MM.1S (cell line): ENCODE results near the gene CPN2.

ENCODE experiments used
- DNase-seq: peaks from one replicate; pipeline ENCODE4 v3.0.0-alpha.2; 2015
- H2AFZ ChIP-seq: fragments of 300-600 bp; sonication (generic); 2 replicates; pipeline ENCODE4 v1.6.0; 2016; ENCODE audit warnings: antibody characterized with exemption, low read length
- H3F3A ChIP-seq: fragments of 300-600 bp; sonication (generic); 2 replicates; pipeline ENCODE4 v1.6.1; 2016; ENCODE audit warnings: mild to moderate bottlenecking, antibody characterized with exemption, low read length, moderate library complexity, mixed read lengths; ENCODE audit not compliant: insufficient read depth
- H3K27ac ChIP-seq: fragments of 300-600 bp; sonication (generic); 2 replicates; pipeline ENCODE4 v1.5.1; 2016; ENCODE audit warnings: mild to moderate bottlenecking, low read length
- H3K27me3 ChIP-seq: fragments of 300-600 bp; sonication (generic); replicated peaks from 2 replicates; pipeline ENCODE4 v1.6.0; 2016; ENCODE audit warnings: low read length; ENCODE audit not compliant: insufficient read depth
- H3K36me3 ChIP-seq: fragments of 300-600 bp; sonication (generic); replicated peaks from 2 replicates; pipeline ENCODE4 v1.6.1; 2016; ENCODE audit warnings: mild to moderate bottlenecking, low read length, mixed read lengths; ENCODE audit not compliant: insufficient read depth
- H3K4me1 ChIP-seq: fragments of 300-600 bp; sonication (generic); 2 replicates; pipeline ENCODE4 v1.6.1; 2016; ENCODE audit warnings: low read length, mixed read lengths
- H3K4me2 ChIP-seq: fragments of 300-600 bp; sonication (generic); 2 replicates; pipeline ENCODE4 v1.6.0; 2016; ENCODE audit warnings: low read depth, low read length
- H3K4me3 ChIP-seq: fragments of 300-600 bp; sonication (generic); 2 replicates; pipeline ENCODE4 v1.5.1; 2016; ENCODE audit warnings: low read length, mixed read lengths
- H3K79me2 ChIP-seq: fragments of 300-600 bp; sonication (generic); 2 replicates; pipeline ENCODE4 v1.6.1; 2016; ENCODE audit warnings: mixed run types, low read length, mixed read lengths
- H3K9ac ChIP-seq: fragments of 300-600 bp; sonication (generic); 2 replicates; pipeline ENCODE4 v1.6.1; 2016; ENCODE audit warnings: low read length, mixed read lengths
- H3K9me2 ChIP-seq: fragments of 300-600 bp; sonication (generic); replicated peaks from 2 replicates; pipeline ENCODE4 v1.6.1; 2016; ENCODE audit warnings: mild to moderate bottlenecking, low read length, mixed read lengths; ENCODE audit not compliant: insufficient read depth
- H3K9me3 ChIP-seq: fragments of 300-600 bp; sonication (generic); replicated peaks from 2 replicates; pipeline ENCODE4 v1.6.1; 2016; ENCODE audit warnings: mild to moderate bottlenecking, low read length, mixed read lengths; ENCODE audit not compliant: insufficient read depth
- H4K20me1 ChIP-seq: fragments of 300-600 bp; sonication (generic); 2 replicates; pipeline ENCODE4 v1.6.1; 2016; ENCODE audit warnings: mild to moderate bottlenecking, low read length, moderate library complexity, mixed read lengths; ENCODE audit not compliant: insufficient read depth
- EZH2 ChIP-seq: fragments of 300-600 bp; sonication (generic); optimal IDR thresholded peaks from 2 replicates; pipeline ENCODE3; 2017; ENCODE audit warnings: low read depth, mild to moderate bottlenecking, antibody characterized with exemption, low read length, mixed read lengths
- EZH2phosphoT487 ChIP-seq: fragments of 300-600 bp; sonication (generic); IDR thresholded peaks from 2 replicates; pipeline ENCODE4 v1.6.1; 2018; ENCODE audit warnings: antibody characterized with exemption, low read length
- TF ChIP-seq, protein P1 (sequence below): fragments of 300-600 bp; sonication (generic); IDR thresholded peaks from 2 replicates; pipeline ENCODE4 v1.5.1; 2016; ENCODE audit warnings: antibody characterized with exemption, low read length, mixed read lengths

Gene CPN2

DNA sequence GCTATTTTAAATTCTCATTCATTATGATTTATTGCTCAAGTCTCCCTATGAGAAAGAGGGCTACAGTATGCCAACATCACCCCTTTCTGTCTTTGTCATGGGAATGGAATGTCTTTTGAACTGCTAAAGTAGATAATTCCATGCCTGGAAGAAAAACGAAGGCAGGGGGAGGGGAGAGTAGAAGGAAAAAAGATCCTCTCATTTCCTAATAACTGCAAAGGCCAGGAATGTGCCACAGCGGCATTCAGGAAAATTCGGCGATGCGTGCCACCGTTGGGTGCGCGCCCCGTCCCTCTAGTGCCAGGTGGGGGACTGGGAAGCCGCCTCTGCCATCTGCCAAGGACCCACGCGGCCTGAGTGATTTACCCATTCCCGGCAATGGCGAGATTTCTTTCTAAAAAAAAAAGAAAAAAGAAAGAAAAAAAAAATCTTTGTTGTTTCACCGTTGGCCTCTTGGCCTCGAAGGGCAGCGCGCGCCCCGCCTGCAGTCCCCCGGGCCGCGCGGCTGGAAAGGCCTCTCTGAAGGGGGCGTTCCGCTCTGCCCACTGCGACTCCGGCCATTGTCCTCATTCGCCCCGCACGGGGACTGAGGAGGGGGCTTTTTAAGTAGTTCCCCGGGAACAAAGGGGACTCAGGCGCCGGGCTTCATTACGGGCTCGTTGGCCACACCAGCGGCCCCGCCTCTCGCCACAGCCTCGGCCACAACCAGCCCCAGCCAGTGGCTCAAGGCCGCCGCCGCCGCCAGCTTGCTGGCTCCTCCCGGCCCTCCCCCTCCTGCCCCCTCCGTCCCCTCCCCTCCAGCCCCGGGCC is 54.5 kb downstream of the CPN2 start:
- no peaks in the 10 kb centered on the region for H4K20me1 ChIP-seq
- no peak overlapping the region for H3K27ac ChIP-seq
- H3F3A ChIP-seq = no peaks in the 10 kb centered on the region
- H3K9me3 ChIP-seq = no peaks in the 10 kb centered on the region
- no peak overlapping the region for H3K9ac ChIP-seq
- no peaks in the 10 kb centered on the region for H3K36me3 ChIP-seq
- no peak overlapping the region for H3K4me3 ChIP-seq
- no peak overlapping the region for H2AFZ ChIP-seq
- TF ChIP-seq EZH2phosphoT487 = no peak
- no peak for TF ChIP-seq EZH2
- TF ChIP-seq, protein P1, sequence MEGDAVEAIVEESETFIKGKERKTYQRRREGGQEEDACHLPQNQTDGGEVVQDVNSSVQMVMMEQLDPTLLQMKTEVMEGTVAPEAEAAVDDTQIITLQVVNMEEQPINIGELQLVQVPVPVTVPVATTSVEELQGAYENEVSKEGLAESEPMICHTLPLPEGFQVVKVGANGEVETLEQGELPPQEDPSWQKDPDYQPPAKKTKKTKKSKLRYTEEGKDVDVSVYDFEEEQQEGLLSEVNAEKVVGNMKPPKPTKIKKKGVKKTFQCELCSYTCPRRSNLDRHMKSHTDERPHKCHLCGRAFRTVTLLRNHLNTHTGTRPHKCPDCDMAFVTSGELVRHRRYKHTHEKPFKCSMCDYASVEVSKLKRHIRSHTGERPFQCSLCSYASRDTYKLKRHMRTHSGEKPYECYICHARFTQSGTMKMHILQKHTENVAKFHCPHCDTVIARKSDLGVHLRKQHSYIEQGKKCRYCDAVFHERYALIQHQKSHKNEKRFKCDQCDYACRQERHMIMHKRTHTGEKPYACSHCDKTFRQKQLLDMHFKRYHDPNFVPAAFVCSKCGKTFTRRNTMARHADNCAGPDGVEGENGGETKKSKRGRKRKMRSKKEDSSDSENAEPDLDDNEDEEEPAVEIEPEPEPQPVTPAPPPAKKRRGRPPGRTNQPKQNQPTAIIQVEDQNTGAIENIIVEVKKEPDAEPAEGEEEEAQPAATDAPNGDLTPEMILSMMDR = no peak
- H3K4me1 ChIP-seq = no peaks in the 10 kb centered on the region
- no peaks in the 10 kb centered on the region for H3K27me3 ChIP-seq
- no peaks in the 10 kb centered on the region for H3K79me2 ChIP-seq
- H3K9me2 ChIP-seq = no peaks in the 10 kb centered on the region
- no peak overlapping the region for H3K4me2 ChIP-seq
- no peak for DNase-seq

DNA sequence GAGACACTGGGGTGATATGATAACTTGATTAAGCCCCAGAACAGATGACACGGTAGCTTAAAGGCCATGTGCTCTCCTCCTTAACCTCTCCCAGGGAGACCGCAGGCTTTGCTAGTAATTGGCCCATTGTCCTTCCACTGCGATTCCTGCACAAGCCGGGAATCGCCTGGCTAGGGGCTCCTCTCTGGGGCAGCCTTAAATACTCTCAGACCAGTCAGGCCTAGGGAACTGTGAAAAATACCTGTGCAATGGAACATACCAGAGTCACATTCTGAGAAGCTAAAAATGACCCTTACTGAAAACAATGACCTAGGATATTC is 56.3 kb downstream of the CPN2 start:
- H3K9ac ChIP-seq = no peak overlapping the region
- H3K4me2 ChIP-seq = no peak overlapping the region
- no peak overlapping the region for H3K27ac ChIP-seq
- TF ChIP-seq EZH2 (no peak), EZH2phosphoT487 (no peak)
- TF ChIP-seq, protein P1 = no peak
- no peaks in the 10 kb centered on the region for H3K9me2 ChIP-seq
- no peak overlapping the region for H2AFZ ChIP-seq
- no peaks in the 10 kb centered on the region for H3K4me1 ChIP-seq
- no peaks in the 10 kb centered on the region for H3K27me3 ChIP-seq
- no peak overlapping the region for H3K4me3 ChIP-seq
- H3F3A ChIP-seq = no peaks in the 10 kb centered on the region
- no peaks in the 10 kb centered on the region for H3K79me2 ChIP-seq
- no peaks in the 10 kb centered on the region for H3K36me3 ChIP-seq
- no peaks in the 10 kb centered on the region for H4K20me1 ChIP-seq
- no peaks in the 10 kb centered on the region for H3K9me3 ChIP-seq
- no peak for DNase-seq

DNA sequence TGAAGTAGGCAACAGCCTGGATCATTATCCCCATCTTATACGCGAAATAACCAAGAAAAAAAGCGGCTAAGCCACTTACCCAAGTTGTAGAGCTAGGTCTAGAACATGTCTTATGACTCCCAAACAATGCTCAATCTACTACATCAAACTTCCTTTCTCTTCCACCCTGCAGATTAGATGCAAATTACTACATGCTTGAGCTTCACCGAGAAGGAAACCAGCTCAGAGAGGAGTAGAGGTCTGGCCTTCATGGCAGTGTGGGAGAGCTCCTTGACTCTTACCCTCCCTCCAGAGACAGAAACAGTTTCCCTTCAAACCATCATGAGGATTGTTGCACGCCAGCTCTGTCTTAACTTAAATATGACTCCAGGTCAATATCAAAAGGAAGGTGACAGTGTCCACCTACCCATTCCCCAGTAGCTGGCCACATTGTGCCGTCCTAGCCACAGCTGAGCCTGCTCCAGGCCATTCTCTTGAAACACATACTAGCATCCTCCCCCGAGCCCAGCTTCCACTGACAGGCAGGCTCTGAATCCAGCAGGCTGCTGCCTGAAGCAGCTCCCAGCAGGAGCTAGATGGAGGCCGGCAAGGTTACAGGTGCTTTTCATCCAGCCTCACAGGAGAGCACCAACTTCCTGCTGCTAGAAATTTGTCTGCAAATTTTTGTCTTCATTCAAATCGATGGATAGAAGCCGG is 56.8 kb downstream of the CPN2 start:
- no peak overlapping the region for H2AFZ ChIP-seq
- H3K4me1 ChIP-seq = no peaks in the 10 kb centered on the region

More for the DNA sequence above, 56.8 kb downstream of the CPN2 start:
- Histone ChIP-seq H3K9ac (no peak overlapping the region), H3K9me3 (no peaks in the 10 kb centered on the region), H3K36me3 (no peaks in the 10 kb centered on the region), H4K20me1 (no peaks in the 10 kb centered on the region), H3K27me3 (no peaks in the 10 kb centered on the region), H3K4me2 (no peak overlapping the region), H3K9me2 (no peaks in the 10 kb centered on the region), H3K4me3 (no peak overlapping the region), H3K79me2 (no peaks in the 10 kb centered on the region), H3F3A (no peaks in the 10 kb centered on the region), H3K27ac (no peak overlapping the region)
- DNase-seq = no peak
- TF ChIP-seq, protein P1 = no peak
- TF ChIP-seq EZH2 (no peak), EZH2phosphoT487 (no peak)
